ENCODE measurements around the gene NELL1.

DNA sequence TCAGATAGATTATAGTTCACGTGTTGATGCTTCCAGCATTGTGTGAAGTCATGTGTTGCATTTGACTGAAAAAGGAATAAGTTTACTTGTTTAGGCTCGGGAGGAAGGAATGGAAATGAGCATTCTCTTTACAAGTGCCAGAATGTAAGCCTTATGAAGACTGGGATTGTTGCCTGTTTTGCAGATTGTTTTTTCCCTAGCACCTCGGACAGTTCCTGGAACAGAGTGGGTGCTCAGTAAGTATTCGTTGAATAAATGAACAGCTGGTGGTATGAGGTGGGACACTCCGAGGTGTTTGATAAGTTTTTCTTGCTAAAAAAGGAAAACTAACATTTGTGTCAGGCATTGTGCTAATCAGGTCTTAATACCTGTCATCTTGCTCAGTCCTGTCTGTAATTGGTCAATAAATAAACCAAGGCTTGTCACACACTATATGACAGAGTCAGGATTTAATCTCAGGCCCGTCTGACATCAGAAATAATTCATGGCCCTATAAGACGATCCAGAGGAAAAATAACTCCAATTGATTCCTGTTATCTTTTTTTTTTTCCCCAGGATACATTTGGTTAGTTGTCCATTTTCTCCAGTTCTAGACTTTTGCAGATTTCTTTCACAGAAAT is 304.7 kb downstream of the NELL1 start:
- no peak for TF ChIP-seq POLR2AphosphoS5 (IDR thresholded peaks at IDR 0.05; ENCODE audit: borderline replicate concordance, low read depth, low read length)
- no peak for TF ChIP-seq EZH2 (IDR thresholded peaks at IDR 0.05)

Data from SK-N-MC (cell line).